HEK293 (cell line): ENCODE data around the gene MOB1A.

Experiments
- CTCF ChIP-seq: fragments of 450-650 bp; formaldehyde crosslinking; IDR thresholded peaks from 2 replicates; pipeline ENCODE4 v1.5.1; 2016; ENCODE audit warnings: missing biosample characterization, missing genetic modification characterization
- GLIS1 ChIP-seq: fragments of 450-650 bp; formaldehyde crosslinking; IDR thresholded peaks from 2 replicates; pipeline ENCODE4 v1.5.1; 2016; ENCODE audit warnings: missing biosample characterization, missing genetic modification characterization
- PBX3 ChIP-seq: sonication (generic); formaldehyde crosslinking; IDR thresholded peaks from 2 replicates; pipeline ENCODE4 v1.8.1; 2022; ENCODE audit warnings: mild to moderate bottlenecking, moderate library complexity, missing genetic modification reagents
- REST ChIP-seq: fragments of 450-650 bp; formaldehyde crosslinking; IDR thresholded peaks from 2 replicates; pipeline ENCODE4 v1.5.1; 2016; ENCODE audit warnings: missing biosample characterization, missing genetic modification characterization
- SETDB1 ChIP-seq: IDR thresholded peaks from one replicate; pipeline ENCODE4 v1.6.1; 2017; ENCODE audit warnings: mild to moderate bottlenecking, low read length, moderate library complexity, mixed read lengths; ENCODE audit not compliant: insufficient read length
- ZFP41 ChIP-seq: fragments of 450-650 bp; formaldehyde crosslinking; IDR thresholded peaks from 2 replicates; pipeline ENCODE4 v1.5.1; 2016; ENCODE audit warnings: missing biosample characterization, missing genetic modification characterization, borderline replicate concordance
- ZNF112 ChIP-seq: fragments of 450-650 bp; formaldehyde crosslinking; IDR thresholded peaks from 2 replicates; pipeline ENCODE4 v1.5.0; 2017; ENCODE audit warnings: missing biosample characterization, missing genetic modification characterization
- ZNF148 ChIP-seq: fragments of 450-650 bp; formaldehyde crosslinking; IDR thresholded peaks from 2 replicates; pipeline ENCODE4 v1.5.0; 2017; ENCODE audit warnings: missing biosample characterization, missing genetic modification characterization, borderline replicate concordance
- ZNF274 ChIP-seq, 2 experiments: fragments of 200-500 bp in 1 of 2; fragments of 450-650 bp in 1 of 2; sonication (Bioruptor generic) in 1 of 2; formaldehyde crosslinking in 1 of 2; IDR thresholded peaks; 2 replicates each; pipeline versions ENCODE4 v1.5.1 to v1.6.1; 2014 to 2016; ENCODE audit warnings: borderline replicate concordance in 1 of 2, inconsistent platforms in 1 of 2, low read length in 1 of 2, missing biosample characterization in 1 of 2, missing genetic modification characterization in 1 of 2
- ZNF280D ChIP-seq: fragments of 450-650 bp; formaldehyde crosslinking; IDR thresholded peaks from 2 replicates; pipeline ENCODE4 v1.5.1; 2016; ENCODE audit warnings: missing biosample characterization, missing genetic modification characterization
- ZNF423 ChIP-seq: fragments of 450-650 bp; formaldehyde crosslinking; IDR thresholded peaks from 2 replicates; pipeline ENCODE4 v1.5.1; 2016; ENCODE audit warnings: missing biosample characterization, missing genetic modification characterization
- ZNF513 ChIP-seq: fragments of 450-650 bp; IDR thresholded peaks from 2 replicates; pipeline ENCODE4 v1.5.1; 2018; ENCODE audit warnings: missing biosample characterization, missing genetic modification characterization
- ZNF777 ChIP-seq: fragments of 450-650 bp; formaldehyde crosslinking; IDR thresholded peaks from 2 replicates; pipeline ENCODE4 v1.5.1; 2017; ENCODE audit warnings: missing biosample characterization, missing genetic modification characterization, borderline replicate concordance

- TF ChIP-seq ZNF777 (no peak), CTCF (no peak), ZNF423 (tag by site-specific recombination) (no peak), ZNF513 (no peak), REST (tag by site-specific recombination) (no peak), ZNF274 (IDR thresholded peaks at IDR 0.05; ENCODE audit: low read length) (no peak), ZNF274 (tag by site-specific recombination; IDR thresholded peaks at IDR 0.05; ENCODE audit: borderline replicate concordance) (no peak), ZNF148 (tag by site-specific recombination) (no peak), ZNF112 (no peak), ZFP41 (no peak), GLIS1 (tag by site-specific recombination) (no peak), SETDB1 (no peak), PBX3 (no peak), ZNF280D (tag by site-specific recombination) (no peak)
Measured at GRCh38 chr2:74223941-74224770, 45.5 kb upstream of the MOB1A start.
